BJ (cell line): ENCODE results near the gene CNIH3. TPM values are rescaled to one million over a fixed set of nuclear protein-coding genes. Genes with fewer than 3 reads are reported as not detected.

Source experiments
- CTCF ChIA-PET: fragments of 350-600 bp; formaldehyde crosslinking; extraction: SDS; loops from one replicate; lab custom pipeline; 2021; ENCODE audit warnings: antibody characterized with exemption, inconsistent platforms; lab: Yijun Ruan, JAX
- POLR2A ChIA-PET: fragments of 300-600 bp; sonication (Branson Sonifier 250); formaldehyde crosslinking; extraction: SDS; loops from one replicate; lab custom pipeline; 2021; ENCODE audit warnings: antibody characterized with exemption; lab: Charles Lee
- DNase-seq: peaks from one replicate; pipeline ENCODE4 v3.0.0-alpha.2; 2011; ENCODE audit warnings: low read depth
- H3K27me3 ChIP-seq: 2 replicates; pipeline ENCODE4 v1.6.0; 2011; ENCODE audit warnings: low read length; ENCODE audit not compliant: control insufficient read depth, insufficient read depth
- H3K36me3 ChIP-seq: 2 replicates; pipeline ENCODE4 v1.5.1; 2011; ENCODE audit warnings: low read length; ENCODE audit not compliant: control insufficient read depth, insufficient read depth
- H3K4me3 ChIP-seq: 2 replicates; pipeline ENCODE4 v1.5.1; 2011; ENCODE audit warnings: low read depth, mild to moderate bottlenecking, control low read depth, low read length
- polyA plus RNA-seq: library from polyadenylated mRNA; depleted of rRNA; stranded (reverse); fragments of >200 nt; gene quantifications from 2 replicates; pipeline ENCODE4 v1.2.3, GENCODE V29; 2011
- TF ChIP-seq, protein P1 (sequence below): IDR thresholded peaks from 2 replicates; pipeline ENCODE4 v1.5.1; 2011; ENCODE audit warnings: low read depth, mild to moderate bottlenecking, control low read depth, inconsistent platforms, low read length, moderate library complexity; ENCODE audit not compliant: insufficient read depth

CNIH3 gene
- polyA plus RNA-seq, 1 experiment = 2.9 TPM

DNA sequence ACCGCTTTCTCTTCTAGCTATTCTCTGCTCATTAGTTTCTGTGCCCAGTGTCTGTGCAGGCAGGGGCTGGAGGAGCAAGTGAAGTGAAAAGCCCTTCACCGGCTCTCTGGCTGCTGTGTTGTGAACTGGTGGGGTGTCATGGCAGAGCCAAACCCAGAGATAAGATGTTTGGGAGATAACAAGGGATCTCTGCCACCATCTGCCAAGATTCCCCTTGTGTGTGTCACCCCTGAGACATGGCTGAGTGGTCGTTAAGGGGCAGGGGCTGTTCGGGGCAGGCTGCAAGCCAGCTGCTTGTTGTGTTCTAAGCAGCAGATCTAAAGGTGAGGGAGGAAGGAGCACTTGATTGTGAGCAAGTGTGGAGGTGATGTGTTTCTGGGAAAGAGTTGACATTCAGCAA lies 24.5 kb downstream of the CNIH3 start:
- H3K4me3 ChIP-seq = no peak overlapping the region
- POLR2A ChIA-PET = no interaction called here
- H3K27me3 ChIP-seq = no peaks in the 10 kb centered on the region
- TF ChIP-seq, protein P1, sequence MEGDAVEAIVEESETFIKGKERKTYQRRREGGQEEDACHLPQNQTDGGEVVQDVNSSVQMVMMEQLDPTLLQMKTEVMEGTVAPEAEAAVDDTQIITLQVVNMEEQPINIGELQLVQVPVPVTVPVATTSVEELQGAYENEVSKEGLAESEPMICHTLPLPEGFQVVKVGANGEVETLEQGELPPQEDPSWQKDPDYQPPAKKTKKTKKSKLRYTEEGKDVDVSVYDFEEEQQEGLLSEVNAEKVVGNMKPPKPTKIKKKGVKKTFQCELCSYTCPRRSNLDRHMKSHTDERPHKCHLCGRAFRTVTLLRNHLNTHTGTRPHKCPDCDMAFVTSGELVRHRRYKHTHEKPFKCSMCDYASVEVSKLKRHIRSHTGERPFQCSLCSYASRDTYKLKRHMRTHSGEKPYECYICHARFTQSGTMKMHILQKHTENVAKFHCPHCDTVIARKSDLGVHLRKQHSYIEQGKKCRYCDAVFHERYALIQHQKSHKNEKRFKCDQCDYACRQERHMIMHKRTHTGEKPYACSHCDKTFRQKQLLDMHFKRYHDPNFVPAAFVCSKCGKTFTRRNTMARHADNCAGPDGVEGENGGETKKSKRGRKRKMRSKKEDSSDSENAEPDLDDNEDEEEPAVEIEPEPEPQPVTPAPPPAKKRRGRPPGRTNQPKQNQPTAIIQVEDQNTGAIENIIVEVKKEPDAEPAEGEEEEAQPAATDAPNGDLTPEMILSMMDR = no peak
- H3K36me3 ChIP-seq = no peaks in the 10 kb centered on the region
- no peak for DNase-seq
- CTCF ChIA-PET = interaction anchor here (1.1 to 1.4 kb wide), 2 partner anchors 211 to 213 kb away, joined by 3 to 5 read pairs; no protein-coding TSS in a partner anchor

DNA sequence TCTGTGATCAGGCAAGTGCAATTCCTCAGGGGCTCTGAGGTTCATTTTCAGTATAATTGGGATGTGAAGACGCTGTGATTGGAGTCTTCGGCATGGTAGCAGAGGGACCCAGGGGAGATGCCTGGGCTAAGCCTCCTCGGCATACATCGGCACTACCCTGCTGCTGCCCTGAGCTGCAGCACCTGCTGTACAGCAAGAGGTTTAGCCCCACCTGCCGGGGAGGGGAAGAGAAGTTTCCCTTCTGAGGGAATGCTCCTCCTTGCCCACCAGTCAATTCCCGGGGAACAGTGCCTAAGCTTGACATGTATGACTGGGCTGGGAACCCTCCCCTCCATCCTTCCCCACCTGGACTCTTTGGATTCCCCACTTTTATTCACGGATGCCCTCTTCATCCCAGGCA lies 24.9 kb downstream of the CNIH3 start:
- POLR2A ChIA-PET = no interaction called here
- no peak overlapping the region for H3K4me3 ChIP-seq
- no peaks in the 10 kb centered on the region for H3K27me3 ChIP-seq
- no peaks in the 10 kb centered on the region for H3K36me3 ChIP-seq
- TF ChIP-seq, protein P1 = no peak
- CTCF ChIA-PET = interaction anchor here (0.7 to 4.4 kb wide), 4 partner anchors 17 to 212 kb away, joined by 3 to 40 read pairs (median 4); no protein-coding TSS in a partner anchor
- no peak for DNase-seq

DNA sequence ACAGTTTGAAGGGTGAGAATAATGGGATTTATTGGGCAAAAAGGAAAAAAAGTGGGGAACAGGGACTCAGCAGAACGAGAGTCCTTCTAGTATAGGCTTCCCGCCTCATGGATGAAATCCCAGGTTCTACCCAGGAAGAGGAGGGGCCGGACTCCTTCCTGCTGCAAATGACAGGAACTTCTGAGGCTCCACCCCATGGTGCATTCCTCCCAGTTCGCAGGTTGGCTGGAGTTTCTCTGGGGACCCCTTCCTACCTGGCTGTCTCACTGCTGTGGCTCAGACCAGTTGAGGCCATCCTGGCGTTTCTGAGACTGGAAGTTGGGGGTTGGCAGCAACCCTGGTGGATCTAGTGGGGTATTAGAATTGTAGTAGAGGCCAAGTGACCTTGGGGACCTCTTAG lies 27.5 kb downstream of the CNIH3 start:
- POLR2A ChIA-PET = no interaction called here
- no peak for DNase-seq
- CTCF ChIA-PET = interaction anchor here (0.6 to 5.8 kb wide), 19 partner anchors 9 to 236 kb away, joined by 3 to 40 read pairs (median 4); no protein-coding TSS in a partner anchor
- TF ChIP-seq, protein P1 = no peak
- H3K36me3 ChIP-seq = no peaks in the 10 kb centered on the region
- no peaks in the 10 kb centered on the region for H3K27me3 ChIP-seq
- H3K4me3 ChIP-seq = no peak overlapping the region

DNA sequence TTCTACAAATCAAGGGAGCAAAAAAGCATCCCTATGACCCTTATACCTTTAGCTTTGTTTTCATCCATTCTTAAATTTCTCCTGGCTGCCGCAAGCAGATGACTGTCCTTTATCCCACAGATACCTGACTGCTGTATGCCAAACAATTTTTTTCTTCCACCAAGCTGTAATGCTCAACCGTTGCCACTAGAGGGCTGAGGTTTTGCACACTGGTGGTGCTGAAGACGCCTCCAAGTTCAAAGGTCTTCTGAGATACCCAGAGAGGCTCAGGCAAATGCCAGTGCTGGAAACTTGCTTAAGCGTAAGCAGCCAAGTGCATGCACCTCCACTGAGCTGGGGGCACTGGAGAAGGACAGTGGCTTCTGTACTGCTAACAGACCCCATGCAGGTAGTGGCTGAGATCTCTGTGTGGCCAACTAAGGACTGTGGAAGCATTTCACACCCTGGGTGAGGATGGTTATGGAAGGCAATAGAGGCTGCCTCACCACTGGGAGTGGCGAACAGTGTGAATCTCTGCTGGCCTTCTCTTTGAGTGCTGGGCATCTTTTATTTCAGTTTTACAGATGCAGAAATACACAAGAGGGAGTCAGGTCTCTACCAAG lies 28.5 kb downstream of the CNIH3 start:
- no peak for DNase-seq
- no peaks in the 10 kb centered on the region for H3K36me3 ChIP-seq
- H3K27me3 ChIP-seq = no peaks in the 10 kb centered on the region
- CTCF ChIA-PET = interaction anchor here (0.6 to 5.8 kb wide), 30 partner anchors 8 to 280 kb away, joined by 3 to 40 read pairs (median 4); no protein-coding TSS in a partner anchor
- H3K4me3 ChIP-seq = no peak overlapping the region
- TF ChIP-seq, protein P1 = peak; percentile 94
- POLR2A ChIA-PET = no interaction called here

DNA sequence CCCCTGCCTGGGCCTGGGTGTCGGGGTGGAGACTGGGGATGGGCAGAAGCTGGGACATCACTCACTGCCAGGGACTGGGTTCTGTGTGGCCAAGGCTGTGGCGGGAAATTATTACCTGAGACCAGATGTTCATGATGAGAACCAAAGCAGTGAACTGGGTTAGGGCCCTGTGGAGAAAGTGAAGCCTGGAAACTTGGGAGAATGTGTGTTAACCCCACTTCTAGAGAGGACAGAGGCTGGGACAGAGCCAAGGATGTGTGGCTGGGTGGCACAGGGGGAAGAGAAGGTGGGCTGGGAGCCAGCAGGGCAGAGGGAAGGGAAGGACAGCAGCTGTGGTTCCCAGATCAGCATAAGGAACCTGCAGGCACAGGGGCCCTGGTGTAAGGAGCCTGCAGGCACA lies 31.3 kb downstream of the CNIH3 start:
- DNase-seq = no peak
- TF ChIP-seq, protein P1 = no peak
- no peak overlapping the region for H3K4me3 ChIP-seq
- POLR2A ChIA-PET = no interaction called here
- CTCF ChIA-PET = interaction anchor here (5.8 kb wide), 1 partner anchor 204 kb away, joined by 40 read pairs; no protein-coding TSS in a partner anchor
- no peaks in the 10 kb centered on the region for H3K36me3 ChIP-seq
- no peaks in the 10 kb centered on the region for H3K27me3 ChIP-seq
